NCI-H2227 (cell line): ENCODE measurements around the gene DUOXA2.
"Not testable (repeated sequence)": the region's sequence is repeated elsewhere in the genome, so short reads cannot be mapped to it uniquely, and the experiment has no call there.

Experiments
- DNase-seq: peaks from one replicate; lab custom pipeline; 2025; ENCODE audit not compliant: unreplicated experiment; lab: John Stamatoyannopoulos, UW

The DUOXA2 gene

GRCh38 chr15:45114076-45114750 is at the start of gene DUOXA2, which contains the start of gene DUOX2:
TSS of gene DUOXA2 (plus strand) at chr15:45114326. CDS start at chr15:45114606, 280 bp downstream.
TSS of gene DUOX2 (minus strand) at chr15:45114172. CDS start at chr15:45113411, 761 bp downstream.
- DNase-seq: peak; percentile 19

- no peak for DNase-seq
Observed at GRCh38 chr15:45064386-45064785, 49.7 kb upstream of the DUOXA2 start.

GRCh38 chr15:45069942-45070360 is 44.2 kb upstream of the DUOXA2 start:
- DNase-seq: not testable (repeated sequence)

- not testable (repeated sequence) for DNase-seq
Observed at GRCh38 chr15:45073602-45074001, 40.5 kb upstream of the DUOXA2 start.

- DNase-seq: not testable (repeated sequence)
Observed at GRCh38 chr15:45075440-45076320, 38.4 kb upstream of the DUOXA2 start.

GRCh38 chr15:45077391-45077790 is 36.7 kb upstream of the DUOXA2 start:
- not testable (repeated sequence) for DNase-seq

GRCh38 chr15:45079201-45079600 is 34.9 kb upstream of the DUOXA2 start:
- not testable (repeated sequence) for DNase-seq

- not testable (repeated sequence) for DNase-seq
Observed at GRCh38 chr15:45079628-45080246, 34.4 kb upstream of the DUOXA2 start.

- not testable (repeated sequence) for DNase-seq
Observed at GRCh38 chr15:45080593-45080992, 33.5 kb upstream of the DUOXA2 start.

- DNase-seq: not testable (repeated sequence)
Observed at GRCh38 chr15:45082412-45082811, 31.7 kb upstream of the DUOXA2 start.

GRCh38 chr15:45083223-45083622 is 30.9 kb upstream of the DUOXA2 start:
- no peak for DNase-seq

GRCh38 chr15:45084163-45084562 is 30.0 kb upstream of the DUOXA2 start:
- DNase-seq: no peak

GRCh38 chr15:45087513-45087912 is 26.6 kb upstream of the DUOXA2 start:
- DNase-seq: no peak

GRCh38 chr15:45088801-45089711 is 25.1 kb upstream of the DUOXA2 start:
- DNase-seq: no peak

GRCh38 chr15:45089712-45090373 is 24.3 kb upstream of the DUOXA2 start:
- DNase-seq: no peak

- no peak for DNase-seq
Observed at GRCh38 chr15:45091161-45091560, 23.0 kb upstream of the DUOXA2 start.

- no peak for DNase-seq
Observed at GRCh38 chr15:45091576-45091975, 22.6 kb upstream of the DUOXA2 start.

- DNase-seq: no peak
Observed at GRCh38 chr15:45093013-45093412, 21.1 kb upstream of the DUOXA2 start.

- no peak for DNase-seq
Observed at GRCh38 chr15:45093622-45094357, 20.3 kb upstream of the DUOXA2 start.
